Chondrocyte (in vitro differentiated cells): ENCODE results near the gene CD6. TPM values are rescaled to one million over a fixed set of nuclear protein-coding genes. Genes with fewer than 3 reads are reported as not detected.
"Not testable (repeated sequence)": the region's sequence is repeated elsewhere in the genome, so short reads cannot be mapped to it uniquely, and the experiment has no call there.

Experiments
- DNase-seq: peaks from one replicate; pipeline ENCODE4 v3.0.0; 2021; ENCODE audit warnings: mixed read lengths, low spot score
- H3K27ac Mint-ChIP-seq: one replicate; pipeline ENCODE4 v1.8.0; 2021; ENCODE audit warnings: mild to moderate bottlenecking, moderate library complexity, mixed read lengths; ENCODE audit not compliant: unreplicated experiment
- H3K27me3 Mint-ChIP-seq: 2 replicates; pipeline ENCODE4 v1.8.0; 2021; ENCODE audit warnings: low read depth, mixed read lengths
- H3K36me3 Mint-ChIP-seq: 2 replicates; pipeline ENCODE4 v1.8.0; 2021; ENCODE audit warnings: low read depth, mixed read lengths
- H3K4me1 Mint-ChIP-seq: 2 replicates; pipeline ENCODE4 v1.8.0; 2021; ENCODE audit warnings: low read depth, mild to moderate bottlenecking, mixed read lengths
- H3K4me3 Mint-ChIP-seq: one replicate; pipeline ENCODE4 v1.8.0; 2021; ENCODE audit warnings: mild to moderate bottlenecking, moderate library complexity, mixed read lengths; ENCODE audit not compliant: unreplicated experiment
- H3K9me3 Mint-ChIP-seq: 2 replicates; pipeline ENCODE4 v1.8.0; 2021; ENCODE audit warnings: low read depth, mixed read lengths
- CTCF ChIP-seq: fragments of 200-600 bp; sonication (generic); IDR thresholded peaks from 2 replicates; pipeline ENCODE4 v1.5.0; 2021; ENCODE audit warnings: antibody characterized with exemption, mild to moderate bottlenecking, moderate library complexity
- total RNA-seq: library from RNA; stranded (reverse); gene quantifications from 3 replicates; pipeline ENCODE4 v1.2.1, GENCODE V29; 2021

CD6 gene
- total RNA-seq, 1 donor from 2014 or later, result not detected

- no peak for TF ChIP-seq CTCF
- Mint-ChIP-seq H3K4me1 (no peaks in the 10 kb centered on the region), H3K36me3 (peaks cover 3% of the 10 kb centered on the region), H3K27ac (no peak overlapping the region), H3K27me3 (peaks cover 9% of the 10 kb centered on the region), H3K9me3 (peaks cover 6% of the 10 kb centered on the region), H3K4me3 (no peak overlapping the region)
- DNase-seq, result no peak
Observed at GRCh38 chr11:60970890-60971289, 590 bp upstream of the CD6 start.

- Mint-ChIP-seq H3K4me3 (no peak overlapping the region), H3K36me3 (peaks cover 3% of the 10 kb centered on the region), H3K4me1 (no peaks in the 10 kb centered on the region), H3K9me3 (peaks cover 6% of the 10 kb centered on the region), H3K27me3 (peaks cover 6% of the 10 kb centered on the region), H3K27ac (no peak overlapping the region)
- TF ChIP-seq CTCF, result no peak
- no peak for DNase-seq
Observed at GRCh38 chr11:60972182-60973030, 926 bp downstream of the CD6 start.

- Mint-ChIP-seq H3K27me3 (peaks cover 5% of the 10 kb centered on the region), H3K36me3 (no peaks in the 10 kb centered on the region), H3K4me1 (no peaks in the 10 kb centered on the region), H3K4me3 (no peak overlapping the region), H3K27ac (no peak overlapping the region), H3K9me3 (no peaks in the 10 kb centered on the region)
- TF ChIP-seq CTCF, result no peak
- no peak for DNase-seq
Observed at GRCh38 chr11:60973699-60974098, 2.2 kb downstream of the CD6 start.

- H3K4me3 Mint-ChIP-seq, H3K27me3 Mint-ChIP-seq, H3K27ac Mint-ChIP-seq, H3K9me3 Mint-ChIP-seq, H3K36me3 Mint-ChIP-seq, DNase-seq, H3K4me1 Mint-ChIP-seq: not testable (repeated sequence)
Observed at GRCh38 chr11:60974316-60974715, 2.8 kb downstream of the CD6 start.

- Mint-ChIP-seq H3K36me3 (no peaks in the 10 kb centered on the region), H3K9me3 (no peaks in the 10 kb centered on the region), H3K27ac (no peak overlapping the region), H3K27me3 (peaks cover 3% of the 10 kb centered on the region), H3K4me3 (no peak overlapping the region), H3K4me1 (no peaks in the 10 kb centered on the region)
- DNase-seq, result no peak
- no peak for TF ChIP-seq CTCF
Observed at GRCh38 chr11:60974726-60975125, 3.2 kb downstream of the CD6 start.

GRCh38 chr11:60977224-60977623 is 5.7 kb downstream of the CD6 start:
- no peak for TF ChIP-seq CTCF
- Mint-ChIP-seq H3K9me3 (no peaks in the 10 kb centered on the region), H3K27ac (no peak overlapping the region), H3K4me3 (no peak overlapping the region), H3K27me3 (no peaks in the 10 kb centered on the region), H3K4me1 (no peaks in the 10 kb centered on the region), H3K36me3 (no peaks in the 10 kb centered on the region)
- DNase-seq, result peak; percentile 20
